ENCODE results near the gene MBOAT2. TPM values are rescaled to one million over a fixed set of nuclear protein-coding genes. Genes with fewer than 3 reads are reported as not detected.

MBOAT2 gene
- total and polyA plus RNA-seq, 2 donors (not counting 1 experiment from before 2014, with no cell fraction given): 0.24 to 1.3 TPM

DNA sequence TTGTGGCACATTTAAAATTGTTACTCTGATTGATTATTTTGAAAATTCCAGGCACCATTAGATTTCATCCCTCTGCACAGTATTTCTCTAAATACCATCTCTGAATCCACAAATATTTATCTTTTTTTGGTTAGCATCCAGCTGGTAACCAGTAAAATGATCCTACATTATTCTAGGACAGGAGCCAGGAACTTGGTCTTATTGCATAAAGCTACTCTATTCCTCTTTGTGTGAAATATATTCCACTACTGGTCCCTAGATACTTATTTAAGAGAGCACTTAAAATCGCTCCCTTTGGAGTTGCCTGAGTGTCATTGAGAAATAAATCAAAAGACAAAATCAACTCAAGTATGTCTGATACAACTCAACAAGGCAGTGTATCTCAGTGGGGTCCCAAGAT is 7.4 kb upstream of the MBOAT2 start:
- no peak overlapping the region for H2AFZ ChIP-seq (ENCODE audit: insufficient read depth, low read depth, low read length, poor library complexity, severe bottlenecking)
- no CpG with 5 or more reads among the region's 1 CpG for WGBS (ENCODE audit: insufficient coverage)
- H3K4me3 ChIP-seq (ENCODE audit: control extremely low read depth in 1 of 5, extremely low read depth in 1 of 5, insufficient read depth in 1 of 5, low read depth in 2 of 5, low read length in 4 of 5): no peak overlapping the region
- no peaks in the 10 kb centered on the region for H3K9me3 ChIP-seq (ENCODE audit: control extremely low read depth in 1 of 3, control insufficient read depth in 2 of 3, insufficient read depth in 1 of 3, low read length in 2 of 3)
- Mint-ChIP-seq H3K27ac (no peak overlapping the region), H3K4me1 (no peaks in the 10 kb centered on the region), H3K27me3 (peaks cover 6% of the 10 kb centered on the region), H3K9me3 (ENCODE audit: insufficient read depth) (no peaks in the 10 kb centered on the region), H3K4me3 (no peak overlapping the region)
- H3K4me2 ChIP-seq (replicated peaks; ENCODE audit: low read depth, low read length, poor library complexity, severe bottlenecking): no peak overlapping the region
- H3K27ac ChIP-seq (ENCODE audit: low read length in 2 of 2): no peak overlapping the region
- H4K20me1 ChIP-seq (ENCODE audit: control insufficient read depth, insufficient read depth, low read length, poor library complexity, severe bottlenecking): no peaks in the 10 kb centered on the region
- peaks cover 0 to 2% (median 0%) of the 10 kb centered on the region in 4 experiments for H3K27me3 ChIP-seq (replicated peaks in 1 of 4; ENCODE audit: control extremely low read depth in 1 of 4, control insufficient read depth in 3 of 4, insufficient read depth in 4 of 4, low read length in 3 of 4)
- ChIA-PET CTCF (no interaction called here), POLR2A (no interaction called here)
- no peak overlapping the region for H3K9ac ChIP-seq (ENCODE audit: low read length)
- ATAC-seq (ENCODE audit: low read depth) (no peak), DNase-seq (no peak)
- H3K79me2 ChIP-seq (ENCODE audit: control insufficient read depth, insufficient read depth, low read length): no peaks in the 10 kb centered on the region
- no peaks in the 10 kb centered on the region for H3K36me3 ChIP-seq (replicated peaks in 1 of 2; ENCODE audit: control extremely low read depth in 1 of 2, control insufficient read depth in 1 of 2, extremely low read depth in 1 of 2, insufficient read depth in 2 of 2, low read length in 1 of 2)
- TF ChIP-seq, protein P1, sequence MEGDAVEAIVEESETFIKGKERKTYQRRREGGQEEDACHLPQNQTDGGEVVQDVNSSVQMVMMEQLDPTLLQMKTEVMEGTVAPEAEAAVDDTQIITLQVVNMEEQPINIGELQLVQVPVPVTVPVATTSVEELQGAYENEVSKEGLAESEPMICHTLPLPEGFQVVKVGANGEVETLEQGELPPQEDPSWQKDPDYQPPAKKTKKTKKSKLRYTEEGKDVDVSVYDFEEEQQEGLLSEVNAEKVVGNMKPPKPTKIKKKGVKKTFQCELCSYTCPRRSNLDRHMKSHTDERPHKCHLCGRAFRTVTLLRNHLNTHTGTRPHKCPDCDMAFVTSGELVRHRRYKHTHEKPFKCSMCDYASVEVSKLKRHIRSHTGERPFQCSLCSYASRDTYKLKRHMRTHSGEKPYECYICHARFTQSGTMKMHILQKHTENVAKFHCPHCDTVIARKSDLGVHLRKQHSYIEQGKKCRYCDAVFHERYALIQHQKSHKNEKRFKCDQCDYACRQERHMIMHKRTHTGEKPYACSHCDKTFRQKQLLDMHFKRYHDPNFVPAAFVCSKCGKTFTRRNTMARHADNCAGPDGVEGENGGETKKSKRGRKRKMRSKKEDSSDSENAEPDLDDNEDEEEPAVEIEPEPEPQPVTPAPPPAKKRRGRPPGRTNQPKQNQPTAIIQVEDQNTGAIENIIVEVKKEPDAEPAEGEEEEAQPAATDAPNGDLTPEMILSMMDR (IDR thresholded peaks at IDR 0.05): no peak
- TF ChIP-seq EZH2 (IDR thresholded peaks at IDR 0.05; ENCODE audit: borderline replicate concordance, insufficient read depth, low read depth, low read length, poor library complexity, severe bottlenecking): no peak
- H3K4me1 ChIP-seq (ENCODE audit: control insufficient read depth in 2 of 2, insufficient read depth in 2 of 2, low read length in 2 of 2): no peaks in the 10 kb centered on the region
- intact Hi-C loops (cut with micrococcal nuclease): no loop called here

DNA sequence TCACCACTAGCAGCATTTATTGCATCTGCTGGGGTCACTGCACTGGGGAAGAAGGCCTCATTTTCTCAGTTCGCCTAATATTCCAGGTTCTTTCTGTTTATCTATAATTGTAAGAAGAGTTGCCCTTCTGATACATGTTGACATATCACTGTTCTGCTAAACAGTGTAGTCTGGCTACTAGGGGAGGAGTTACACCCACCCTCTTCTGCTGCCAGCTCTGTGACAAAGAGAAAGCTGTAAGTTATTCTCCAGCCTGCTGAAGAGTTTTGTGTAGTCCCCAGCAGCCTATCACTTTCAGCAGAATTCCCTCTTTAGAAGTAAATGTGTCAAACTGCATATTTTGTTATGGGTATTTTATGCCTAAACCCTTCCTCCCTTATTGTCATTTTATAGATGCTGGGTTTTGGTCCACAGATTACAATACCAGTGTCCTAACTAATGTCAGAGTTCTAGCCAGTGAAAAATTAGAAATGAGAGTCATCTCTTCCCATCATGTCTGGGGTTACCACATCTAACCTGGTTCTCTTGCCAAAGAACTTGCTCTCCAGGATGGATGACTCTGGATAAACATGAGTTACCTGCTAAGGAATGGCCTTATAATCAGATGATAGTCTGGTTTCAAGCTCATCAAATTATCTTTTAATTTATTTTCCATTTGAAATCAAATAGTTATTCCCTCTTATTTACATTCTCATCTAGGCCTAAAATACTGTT is 5.6 kb upstream of the MBOAT2 start:
- ChIA-PET POLR2A (no interaction called here), CTCF (no interaction called here)
- H3K4me3 Mint-ChIP-seq: no peak overlapping the region
- peaks cover 3% of the 10 kb centered on the region for H3K4me1 Mint-ChIP-seq
- H3K27me3 Mint-ChIP-seq: no peaks in the 10 kb centered on the region
- WGBS (ENCODE audit: insufficient coverage): no CpG with 5 or more reads among the region's 1 CpG
- H3K79me2 ChIP-seq (ENCODE audit: control insufficient read depth, insufficient read depth, low read length): no peaks in the 10 kb centered on the region
- no peak overlapping the region for H3K9ac ChIP-seq (ENCODE audit: low read length)
- no peak overlapping the region for H3K4me3 ChIP-seq (ENCODE audit: control extremely low read depth in 1 of 5, extremely low read depth in 1 of 5, insufficient read depth in 1 of 5, low read depth in 2 of 5, low read length in 4 of 5)
- no peak overlapping the region for H3K4me2 ChIP-seq (replicated peaks; ENCODE audit: low read depth, low read length, poor library complexity, severe bottlenecking)
- no peak overlapping the region for H3K27ac ChIP-seq (ENCODE audit: low read length in 2 of 2)
- peaks cover 0 to 5% of the 10 kb centered on the region in 2 donors for H3K4me1 ChIP-seq (ENCODE audit: control insufficient read depth in 2 of 2, insufficient read depth in 2 of 2, low read length in 2 of 2)
- no peak for DNase-seq
- peaks cover 0 to 2% (median 0%) of the 10 kb centered on the region in 4 experiments for H3K27me3 ChIP-seq (replicated peaks in 1 of 4; ENCODE audit: control extremely low read depth in 1 of 4, control insufficient read depth in 3 of 4, insufficient read depth in 4 of 4, low read length in 3 of 4)
- no peak for TF ChIP-seq EZH2 (IDR thresholded peaks at IDR 0.05; ENCODE audit: borderline replicate concordance, insufficient read depth, low read depth, low read length, poor library complexity, severe bottlenecking)
- TF ChIP-seq, protein P1 (IDR thresholded peaks at IDR 0.05): no peak
- H3K36me3 ChIP-seq (replicated peaks in 1 of 2; ENCODE audit: control extremely low read depth in 1 of 2, control insufficient read depth in 1 of 2, extremely low read depth in 1 of 2, insufficient read depth in 2 of 2, low read length in 1 of 2): no peaks in the 10 kb centered on the region
- no peak for ATAC-seq (ENCODE audit: low read depth)
- intact Hi-C loops (cut with micrococcal nuclease): no loop called here
- no peaks in the 10 kb centered on the region for H4K20me1 ChIP-seq (ENCODE audit: control insufficient read depth, insufficient read depth, low read length, poor library complexity, severe bottlenecking)
- H3K9me3 Mint-ChIP-seq (ENCODE audit: insufficient read depth): no peaks in the 10 kb centered on the region
- H3K27ac Mint-ChIP-seq: no peak overlapping the region
- no peak overlapping the region for H2AFZ ChIP-seq (ENCODE audit: insufficient read depth, low read depth, low read length, poor library complexity, severe bottlenecking)
- H3K9me3 ChIP-seq (ENCODE audit: control extremely low read depth in 1 of 3, control insufficient read depth in 2 of 3, insufficient read depth in 1 of 3, low read length in 2 of 3): no peaks in the 10 kb centered on the region

All from B cell (primary cell).